Neural cell (in vitro differentiated cells): Measurements from ENCODE around the gene GRK1. TPM values are rescaled to one million over a fixed set of nuclear protein-coding genes. Genes with fewer than 3 reads are reported as not detected.

Experiments used
- H2AFZ ChIP-seq: fragments of 200-600, 300-800 bp; sonication (generic), shearing (Covaris generic); 2 replicates; pipeline ENCODE4 v1.6.0; 2014; ENCODE audit warnings: low read depth, mild to moderate bottlenecking, antibody characterized with exemption, low read length, moderate library complexity
- H3F3A ChIP-seq: fragments of 200-600 bp; shearing (Covaris generic); 2 replicates; pipeline ENCODE4 v1.6.1; 2016; ENCODE audit warnings: mild to moderate bottlenecking, moderate library complexity, mixed read lengths, antibody characterized with exemption, low read length; ENCODE audit not compliant: insufficient read depth, poor library complexity, severe bottlenecking
- H3K27ac ChIP-seq: fragments of 200-600, 300-800 bp; sonication (generic), shearing (Covaris generic); 2 replicates; pipeline ENCODE4 v1.5.1; 2014; ENCODE audit warnings: mild to moderate bottlenecking, low read length, moderate library complexity
- H3K27me3 ChIP-seq: fragments of 300-800, 200-600 bp; sonication (generic), shearing (Covaris generic); 2 replicates; pipeline ENCODE4 v1.6.0; 2014; ENCODE audit warnings: mild to moderate bottlenecking, low read depth, low read length, moderate library complexity; ENCODE audit not compliant: insufficient read depth
- H3K36me3 ChIP-seq: fragments of 300-800, 200-600 bp; sonication (generic), shearing (Covaris generic); 2 replicates; pipeline ENCODE4 v1.5.1; 2014; ENCODE audit warnings: mild to moderate bottlenecking, antibody characterized with exemption, low read length, moderate library complexity; ENCODE audit not compliant: insufficient read depth
- H3K4me2 ChIP-seq: fragments of 300-800, 200-600 bp; sonication (generic), shearing (Covaris generic); 2 replicates; pipeline ENCODE4 v1.6.0; 2014; ENCODE audit warnings: mild to moderate bottlenecking, low read length
- H3K4me3 ChIP-seq: fragments of 300-800, 200-600 bp; sonication (generic), shearing (Covaris generic); 2 replicates; pipeline ENCODE4 v1.5.1; 2014; ENCODE audit warnings: mild to moderate bottlenecking, low read length, moderate library complexity
- H3K79me2 ChIP-seq: fragments of 200-600 bp; shearing (Covaris generic); replicated peaks from 2 replicates; pipeline ENCODE4 v1.6.0; 2014; ENCODE audit warnings: mild to moderate bottlenecking, low read length, moderate library complexity; ENCODE audit not compliant: insufficient read depth
- H3K9ac ChIP-seq: fragments of 300-800, 200-600 bp; sonication (generic), shearing (Covaris generic); 2 replicates; pipeline ENCODE4 v1.6.1; 2016; ENCODE audit warnings: mild to moderate bottlenecking, low read length, mixed read lengths
- H3K9me2 ChIP-seq: fragments of 200-600 bp; shearing (Covaris generic); 2 replicates; pipeline ENCODE4 v1.6.1; 2016; ENCODE audit warnings: mild to moderate bottlenecking, low read length, mixed read lengths; ENCODE audit not compliant: insufficient read depth
- H3K9me3 ChIP-seq: fragments of 200-600, 300-800 bp; sonication (generic), shearing (Covaris generic); 2 replicates; pipeline ENCODE4 v1.6.1; 2016; ENCODE audit warnings: mild to moderate bottlenecking, mixed run types, low read length, moderate library complexity, mixed read lengths
- H4K20me1 ChIP-seq: fragments of 200-600 bp; shearing (Covaris generic); 2 replicates; pipeline ENCODE4 v1.6.1; 2016; ENCODE audit warnings: mild to moderate bottlenecking, mixed run types; ENCODE audit not compliant: insufficient read depth
- CTCF ChIP-seq: fragments of 450-650 bp; IDR thresholded peaks from 2 replicates; pipeline ENCODE4 v1.5.1; 2014; ENCODE audit warnings: antibody characterized with exemption, mild to moderate bottlenecking, moderate library complexity; ENCODE audit not compliant: poor library complexity, severe bottlenecking
- EP300 ChIP-seq: fragments of 450-650 bp; conservative IDR thresholded peaks from 2 replicates; pipeline ENCODE4 v1.6.1; 2014; ENCODE audit warnings: antibody characterized with exemption, mild to moderate bottlenecking, moderate library complexity; ENCODE audit not compliant: poor library complexity, severe bottlenecking
- MXI1 ChIP-seq: fragments of 450-650 bp; conservative IDR thresholded peaks from 2 replicates; pipeline ENCODE4 v1.6.1; 2014; ENCODE audit warnings: antibody characterized with exemption, mild to moderate bottlenecking; ENCODE audit not compliant: poor library complexity, severe bottlenecking
- POLR2AphosphoS5 ChIP-seq: IDR thresholded peaks from 2 replicates; pipeline ENCODE4 v1.6.1; 2012
- RAD21 ChIP-seq: fragments of 450-650 bp; conservative IDR thresholded peaks from 2 replicates; pipeline ENCODE4 v1.6.1; 2014; ENCODE audit warnings: antibody characterized with exemption, mild to moderate bottlenecking, moderate library complexity
- SMC3 ChIP-seq: fragments of 450-650 bp; conservative IDR thresholded peaks from 2 replicates; pipeline ENCODE4 v1.6.1; 2014; ENCODE audit warnings: antibody characterized with exemption, mild to moderate bottlenecking, moderate library complexity; ENCODE audit not compliant: poor library complexity
- TAF1 ChIP-seq: IDR thresholded peaks from 2 replicates; pipeline ENCODE4 v1.6.1; 2012; ENCODE audit warnings: low read depth
- polyA plus RNA-seq: library from polyadenylated mRNA; depleted of rRNA; stranded (reverse); fragments of >200 nt; gene quantifications from 2 replicates; pipeline ENCODE4 v1.2.3, GENCODE V29; 2014
- TF ChIP-seq, protein P1 (sequence below): IDR thresholded peaks from 2 replicates; pipeline ENCODE4 v1.6.1; 2012; ENCODE audit warnings: borderline replicate concordance

Gene GRK1
- polyA plus RNA-seq, 1 donor from 2014 or later = 0.06 TPM

GRCh38 chr13:113653264-113654174 lies 13.5 kb upstream of the GRK1 start:
- Histone ChIP-seq H3K4me2 (no peak overlapping the region), H2AFZ (no peak overlapping the region), H3K27ac (peak overlapping the region; percentile 36), H3K9ac (no peak overlapping the region), H3K36me3 (no peaks in the 10 kb centered on the region), H3K79me2 (no peaks in the 10 kb centered on the region), H3K9me3 (no peaks in the 10 kb centered on the region), H3F3A (no peaks in the 10 kb centered on the region), H4K20me1 (no peaks in the 10 kb centered on the region), H3K4me3 (no peak overlapping the region), H3K9me2 (no peaks in the 10 kb centered on the region), H3K27me3 (no peaks in the 10 kb centered on the region)
- TF ChIP-seq POLR2AphosphoS5 (peak; percentile 50), EP300 (peak; percentile 47), RAD21 (no peak)
- TF ChIP-seq, protein P1, sequence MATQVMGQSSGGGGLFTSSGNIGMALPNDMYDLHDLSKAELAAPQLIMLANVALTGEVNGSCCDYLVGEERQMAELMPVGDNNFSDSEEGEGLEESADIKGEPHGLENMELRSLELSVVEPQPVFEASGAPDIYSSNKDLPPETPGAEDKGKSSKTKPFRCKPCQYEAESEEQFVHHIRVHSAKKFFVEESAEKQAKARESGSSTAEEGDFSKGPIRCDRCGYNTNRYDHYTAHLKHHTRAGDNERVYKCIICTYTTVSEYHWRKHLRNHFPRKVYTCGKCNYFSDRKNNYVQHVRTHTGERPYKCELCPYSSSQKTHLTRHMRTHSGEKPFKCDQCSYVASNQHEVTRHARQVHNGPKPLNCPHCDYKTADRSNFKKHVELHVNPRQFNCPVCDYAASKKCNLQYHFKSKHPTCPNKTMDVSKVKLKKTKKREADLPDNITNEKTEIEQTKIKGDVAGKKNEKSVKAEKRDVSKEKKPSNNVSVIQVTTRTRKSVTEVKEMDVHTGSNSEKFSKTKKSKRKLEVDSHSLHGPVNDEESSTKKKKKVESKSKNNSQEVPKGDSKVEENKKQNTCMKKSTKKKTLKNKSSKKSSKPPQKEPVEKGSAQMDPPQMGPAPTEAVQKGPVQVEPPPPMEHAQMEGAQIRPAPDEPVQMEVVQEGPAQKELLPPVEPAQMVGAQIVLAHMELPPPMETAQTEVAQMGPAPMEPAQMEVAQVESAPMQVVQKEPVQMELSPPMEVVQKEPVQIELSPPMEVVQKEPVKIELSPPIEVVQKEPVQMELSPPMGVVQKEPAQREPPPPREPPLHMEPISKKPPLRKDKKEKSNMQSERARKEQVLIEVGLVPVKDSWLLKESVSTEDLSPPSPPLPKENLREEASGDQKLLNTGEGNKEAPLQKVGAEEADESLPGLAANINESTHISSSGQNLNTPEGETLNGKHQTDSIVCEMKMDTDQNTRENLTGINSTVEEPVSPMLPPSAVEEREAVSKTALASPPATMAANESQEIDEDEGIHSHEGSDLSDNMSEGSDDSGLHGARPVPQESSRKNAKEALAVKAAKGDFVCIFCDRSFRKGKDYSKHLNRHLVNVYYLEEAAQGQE = peak; percentile 70

DNA sequence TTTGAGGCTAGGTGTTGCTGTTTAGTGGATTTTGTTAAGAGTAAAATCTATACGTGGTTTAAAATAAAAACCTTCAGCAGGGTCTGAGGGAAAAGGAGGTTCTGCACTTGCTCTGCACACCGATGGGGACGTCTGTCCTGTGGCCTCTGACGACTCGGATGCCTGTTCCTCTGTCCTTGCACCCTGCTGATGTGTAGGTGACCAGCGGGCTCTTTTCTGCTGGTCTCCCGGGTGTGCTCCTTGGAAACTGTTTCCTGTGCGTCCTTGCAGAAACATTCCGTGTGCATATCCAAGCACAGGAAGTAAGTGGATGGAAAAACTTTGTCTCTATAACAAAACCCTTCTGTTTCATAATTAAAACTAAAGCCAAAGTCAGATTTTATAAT lies 12.9 kb upstream of the GRK1 start:
- H3K27ac ChIP-seq = peak overlapping the region; percentile 36
- H3K9ac ChIP-seq = no peak overlapping the region
- TF ChIP-seq RAD21 (no peak), CTCF (no peak), SMC3 (no peak), TAF1 (no peak), MXI1 (no peak)
- no peaks in the 10 kb centered on the region for H3K9me2 ChIP-seq
- no peaks in the 10 kb centered on the region for H3K27me3 ChIP-seq
- H2AFZ ChIP-seq = no peak overlapping the region
- no peak overlapping the region for H3K4me2 ChIP-seq
- H3K79me2 ChIP-seq = no peaks in the 10 kb centered on the region
- no peaks in the 10 kb centered on the region for H4K20me1 ChIP-seq
- H3K4me3 ChIP-seq = no peak overlapping the region
- no peaks in the 10 kb centered on the region for H3K36me3 ChIP-seq
- no peaks in the 10 kb centered on the region for H3F3A ChIP-seq
- no peaks in the 10 kb centered on the region for H3K9me3 ChIP-seq
